H1 (cell line): ENCODE data around the gene FGD6. TPM values are rescaled to one million over a fixed set of nuclear protein-coding genes. Genes with fewer than 3 reads are reported as not detected.

Experiments used
- CTCF ChIA-PET: fragments of 300-600 bp; sonication (Branson Sonifier 250); formaldehyde crosslinking; loops from one replicate; lab custom pipeline; 2021; ENCODE audit not compliant: partially characterized antibody; lab: Charles Lee
- POLR2A ChIA-PET: fragments of 300-600 bp; sonication (Branson Sonifier 250); formaldehyde crosslinking; loops from one replicate; lab custom pipeline; 2021; ENCODE audit warnings: inconsistent platforms; ENCODE audit not compliant: partially characterized antibody; lab: Charles Lee
- DNase-seq, 2 experiments: peaks; one replicate each; pipeline versions ENCODE4 v3.0.0 to v3.0.0-alpha.2; 2010 to 2022; ENCODE audit warnings: low spot score in 2 of 2, low read depth in 1 of 2, mixed read lengths in 1 of 2
- FAIRE-seq: peaks from 2 replicates; lab custom pipeline; 2011; peaks lifted over from hg19 to GRCh38; lab: Jason Lieb, UNC
- H2AFZ ChIP-seq: 2 replicates; pipeline ENCODE4 v1.8.1; 2012; ENCODE audit warnings: low read length, inconsistent platforms
- H2AK5ac ChIP-seq: 2 replicates; pipeline ENCODE4 v1.6.1; 2013; ENCODE audit warnings: low read depth, low read length
- H2BK120ac ChIP-seq: replicated peaks from 2 replicates; pipeline ENCODE3; 2013; ENCODE audit warnings: low read depth, low read length, inconsistent platforms
- H2BK12ac ChIP-seq: 2 replicates; pipeline ENCODE4 v1.6.1; 2013; ENCODE audit warnings: low read depth, low read length
- H2BK15ac ChIP-seq: 2 replicates; pipeline ENCODE4 v1.6.1; 2013; ENCODE audit warnings: low read length
- H2BK20ac ChIP-seq: 2 replicates; pipeline ENCODE4 v1.6.1; 2013; ENCODE audit warnings: low read length
- H2BK5ac ChIP-seq: 2 replicates; pipeline ENCODE4 v1.6.1; 2013; ENCODE audit warnings: low read depth, low read length
- H3K14ac ChIP-seq: 2 replicates; pipeline ENCODE4 v1.6.1; 2013; ENCODE audit warnings: inconsistent platforms; ENCODE audit not compliant: insufficient read length
- H3K18ac ChIP-seq: 2 replicates; pipeline ENCODE4 v1.6.1; 2013; ENCODE audit warnings: low read length; ENCODE audit errors: extremely low read depth
- H3K23ac ChIP-seq: 2 replicates; pipeline ENCODE4 v1.6.1; 2013; ENCODE audit warnings: inconsistent platforms; ENCODE audit not compliant: insufficient read length
- H3K23me2 ChIP-seq: 2 replicates; pipeline ENCODE4 v1.6.1; 2013; ENCODE audit warnings: low read depth, low read length
- H3K27ac ChIP-seq: 2 replicates; pipeline ENCODE4 v1.6.1; 2011; ENCODE audit warnings: low read depth, low read length, inconsistent platforms
- H3K27me3 ChIP-seq, 4 experiments: replicated peaks in 1 of 4; 1 replicate in 1 of 4; 2 replicates in 3 of 4; pipeline versions ENCODE4 v1.6.1 to v1.8.1; 2011 to 2013; ENCODE audit warnings: low read length in 3 of 4, mild to moderate bottlenecking in 3 of 4, inconsistent platforms in 2 of 4, mixed read lengths in 2 of 4, moderate library complexity in 1 of 4; ENCODE audit not compliant: control insufficient read depth in 3 of 4, insufficient read depth in 3 of 4; ENCODE audit errors: extremely low read depth in 1 of 4
- H3K36me3 ChIP-seq, 4 experiments: 2 replicates each; pipeline versions ENCODE4 v1.6.1 to v1.8.1; 2011 to 2013; ENCODE audit warnings: mild to moderate bottlenecking in 4 of 4, low read length in 3 of 4, moderate library complexity in 2 of 4, control low read depth in 1 of 4, inconsistent platforms in 1 of 4; ENCODE audit not compliant: insufficient read depth in 4 of 4, control insufficient read depth in 2 of 4
- H3K4ac ChIP-seq: replicated peaks from 2 replicates; pipeline ENCODE3; 2013; ENCODE audit warnings: low read length, low read depth, mixed read lengths, inconsistent platforms; ENCODE audit not compliant: insufficient read length
- H3K4me1 ChIP-seq, 4 experiments: replicated peaks in 1 of 4; 1 replicate in 1 of 4; 2 replicates in 3 of 4; pipeline versions ENCODE4 v1.6.1 to v1.8.1; 2011 to 2013; ENCODE audit warnings: low read length in 3 of 4, inconsistent platforms in 2 of 4, mixed read lengths in 1 of 4; ENCODE audit not compliant: insufficient read depth in 4 of 4, control insufficient read depth in 3 of 4
- H3K4me2 ChIP-seq, 2 experiments: 2 replicates each; pipeline versions ENCODE4 v1.6.1 to v1.8.1; 2011 to 2013; ENCODE audit warnings: low read depth in 2 of 2, low read length in 2 of 2, control low read depth in 1 of 2, inconsistent platforms in 1 of 2, mild to moderate bottlenecking in 1 of 2; ENCODE audit not compliant: insufficient read depth in 1 of 2
- H3K4me3 ChIP-seq, 4 experiments: fragments of 200-600, 300-600 bp in 1 of 4; sonication (generic), shearing (Covaris generic), sonication (Bioruptor Twin) in 1 of 4; 2 replicates each; pipeline versions ENCODE4 v1.5.1 to v1.8.1; 2011 to 2016; ENCODE audit warnings: low read length in 4 of 4, low read depth in 3 of 4, control low read depth in 2 of 4, inconsistent platforms in 2 of 4, mild to moderate bottlenecking in 2 of 4, mixed read lengths in 1 of 4, moderate library complexity in 1 of 4; ENCODE audit not compliant: insufficient read depth in 2 of 4; ENCODE audit errors: extremely low read depth in 1 of 4
- H3K56ac ChIP-seq: replicated peaks from 2 replicates; pipeline ENCODE3; 2013; ENCODE audit warnings: low read depth, mild to moderate bottlenecking, mixed read lengths, low read length, inconsistent platforms; ENCODE audit not compliant: insufficient read length
- H3K79me1 ChIP-seq: 2 replicates; pipeline ENCODE4 v1.6.1; 2013; ENCODE audit warnings: low read depth, low read length, control low read depth
- H3K79me2 ChIP-seq, 2 experiments: 2 replicates each; pipeline versions ENCODE4 v1.6.1 to v1.8.1; 2012 to 2013; ENCODE audit warnings: low read length in 2 of 2, mild to moderate bottlenecking in 2 of 2, inconsistent platforms in 1 of 2; ENCODE audit not compliant: insufficient read depth in 2 of 2, control insufficient read depth in 1 of 2
- H3K9ac ChIP-seq, 4 experiments: replicated peaks in 1 of 4; 1 replicate in 1 of 4; 2 replicates in 3 of 4; pipeline versions ENCODE4 v1.6.1 to v1.8.1; 2011 to 2013; ENCODE audit warnings: low read depth in 3 of 4, low read length in 3 of 4, control low read depth in 2 of 4, mild to moderate bottlenecking in 2 of 4, moderate library complexity in 2 of 4, inconsistent platforms in 1 of 4; ENCODE audit errors: extremely low read depth in 1 of 4
- H3K9me3 ChIP-seq, 2 experiments: 2 replicates each; pipeline versions ENCODE4 v1.6.1 to v1.8.1; 2012 to 2013; ENCODE audit warnings: mild to moderate bottlenecking in 2 of 2, moderate library complexity in 2 of 2, control low read depth in 1 of 2, inconsistent platforms in 1 of 2, low read depth in 1 of 2, low read length in 1 of 2, mixed read lengths in 1 of 2; ENCODE audit not compliant: insufficient read depth in 2 of 2
- H4K20me1 ChIP-seq, 2 experiments: replicated peaks in 1 of 2; 2 replicates each; pipeline versions ENCODE3 to v1.8.1; 2011 to 2013; ENCODE audit warnings: inconsistent platforms in 2 of 2, low read length in 2 of 2, mild to moderate bottlenecking in 1 of 2; ENCODE audit not compliant: insufficient read depth in 2 of 2, control insufficient read depth in 1 of 2
- H4K5ac ChIP-seq: 2 replicates; pipeline ENCODE4 v1.6.1; 2013; ENCODE audit warnings: low read length, low read depth, mixed read lengths, inconsistent platforms; ENCODE audit not compliant: insufficient read length
- H4K8ac ChIP-seq: 2 replicates; pipeline ENCODE4 v1.8.0; 2013; ENCODE audit warnings: mild to moderate bottlenecking, moderate library complexity, low read length, inconsistent platforms; ENCODE audit not compliant: insufficient read depth; ENCODE audit errors: extremely low read depth
- H4K91ac ChIP-seq: replicated peaks from 2 replicates; pipeline ENCODE3; 2013; ENCODE audit warnings: low read length, mixed read lengths, inconsistent platforms; ENCODE audit not compliant: insufficient read length
- BRCA1 ChIP-seq: IDR thresholded peaks from 2 replicates; pipeline ENCODE4 v1.6.1; 2012; ENCODE audit warnings: low read depth, low read length, improper control_type of control experiment
- CBX5 ChIP-seq: fragments of 300-800, 300-1000 bp; sonication (generic); IDR thresholded peaks from 2 replicates; pipeline ENCODE4 v1.7.1; 2016; ENCODE audit warnings: antibody characterized with exemption, low read length, low read depth
- EZH2 ChIP-seq: fragments of 200-600 bp; sonication (generic); IDR thresholded peaks from 2 replicates; pipeline ENCODE4 v1.7.1; 2012; ENCODE audit warnings: low read depth, mild to moderate bottlenecking, moderate library complexity, low read length, inconsistent platforms; ENCODE audit not compliant: severe bottlenecking
- POLR2A ChIP-seq, 2 experiments: IDR thresholded peaks; 1 replicate in 1 of 2; 2 replicates in 1 of 2; pipeline ENCODE4 v1.6.1; 2011; ENCODE audit warnings: low read depth in 2 of 2, low read length in 2 of 2, mild to moderate bottlenecking in 2 of 2; ENCODE audit errors: control extremely low read depth in 1 of 2
- polyA plus RNA-seq, 7 experiments: library from polyadenylated mRNA; depleted of rRNA in 3 of 7; stranded (reverse) in 5 of 7; unstranded in 2 of 7; fragments of >200 nt in 5 of 7; fragments of 200-250 nt in 2 of 7; gene quantifications; 1 replicate in 5 of 7; 2 replicates in 1 of 7; 4 replicates in 1 of 7; pipeline versions ENCODE4 v1.2.1 to v1.2.3, GENCODE V29; 2011 to 2013; ENCODE audit warnings: missing spikeins in 2 of 7, mixed read lengths in 2 of 7
- total RNA-seq: library from RNA; stranded (reverse); fragmentation: NEBNext Ultra II Directional; extraction: Animal tissue kit (Norgen Biotek cat#: 25700); gene quantifications from 2 replicates; pipeline ENCODE4 v1.2.1, GENCODE V29; 2021

FGD6 gene
- total and polyA plus RNA-seq, 2 of the 8 experiments (the other 6 are each of a cell fraction or from before 2014, with no cell fraction given), result 12.2 to 24.3 TPM

DNA sequence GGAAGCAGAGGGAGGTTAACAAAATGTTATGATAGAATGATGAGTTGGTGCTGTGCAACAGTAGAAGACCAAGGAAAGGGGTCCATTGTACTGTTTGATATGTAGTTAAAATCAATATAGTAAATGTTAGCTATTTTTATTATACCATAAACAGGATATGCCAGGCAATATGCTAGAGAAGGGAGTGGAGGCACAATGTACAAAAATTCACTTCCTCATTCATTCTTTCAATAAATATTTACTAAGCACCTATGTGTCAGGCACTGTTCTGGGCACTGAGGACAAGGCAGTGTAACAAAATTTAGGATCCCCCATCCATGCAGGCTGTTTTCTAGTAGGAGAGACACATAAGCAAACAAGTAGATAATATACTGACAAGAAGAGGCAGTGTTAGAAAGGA, 25.0 kb downstream of the FGD6 start:
- CTCF ChIA-PET, result no interaction called here
- DNase-seq, result no peak
- no peak overlapping the region for H3K56ac ChIP-seq
- TF ChIP-seq POLR2A (IDR thresholded peaks at IDR 0.05; ENCODE audit: control extremely low read depth in 1 of 2, low read depth in 2 of 2, low read length in 2 of 2) (no peak), BRCA1 (no peak), CBX5 (no peak), EZH2 (no peak)
- TF ChIP-seq, all 59 proteins: peak for 0
- Histone ChIP-seq H2AK5ac (no peak overlapping the region), H3K4me3 (no peak overlapping the region), H3K9me3 (no peaks in the 10 kb centered on the region), H2BK120ac (no peak overlapping the region), H3K27ac (no peak overlapping the region), H3K27me3 (no peaks in the 10 kb centered on the region), H3K9ac (no peak overlapping the region), H4K20me1 (no peaks in the 10 kb centered on the region), H4K91ac (no peak overlapping the region), H3K36me3 (no peaks in the 10 kb centered on the region), H3K4me2 (no peak overlapping the region), H3K23me2 (no peaks in the 10 kb centered on the region), H2AFZ (no peak overlapping the region), H3K23ac (no peak overlapping the region), H2BK15ac (no peak overlapping the region), H2BK20ac (no peak overlapping the region), H2BK5ac (no peak overlapping the region), H3K4ac (no peak overlapping the region), H3K79me2 (peaks cover 0 to 56% of the 10 kb centered on the region in 2 experiments; a peak in 2 of 4 replicates), H4K8ac (no peak overlapping the region), H3K4me1 (peaks cover 2 to 12% (median 10%) of the 10 kb centered on the region in 4 experiments; a peak in 5 of 7 replicates), H2BK12ac (no peak overlapping the region), H3K14ac (no peak overlapping the region), H3K79me1 (no peaks in the 10 kb centered on the region), H3K18ac (no peak overlapping the region), H4K5ac (no peak overlapping the region)
- FAIRE-seq, result no peak
- POLR2A ChIA-PET, result interaction anchor here (1.3 kb wide), 1 partner anchor 18 kb away, joined by 3 read pairs; no protein-coding TSS in a partner anchor
